Mesodermal cell (in vitro differentiated cells): Measurements from ENCODE around the gene ELK1.
"Not testable (repeated sequence)": the region's sequence is repeated elsewhere in the genome, so short reads cannot be mapped to it uniquely, and the experiment has no call there.

Experiments
- H3K27ac ChIP-seq: 2 replicates; pipeline ENCODE4 v1.7.0; 2013; ENCODE audit warnings: mild to moderate bottlenecking, low read depth, low read length, moderate library complexity; ENCODE audit not compliant: severe bottlenecking
- H3K36me3 ChIP-seq: 2 replicates; pipeline ENCODE4 v1.7.1; 2013; ENCODE audit warnings: mild to moderate bottlenecking, low read length, moderate library complexity; ENCODE audit not compliant: control insufficient read depth, insufficient read depth
- H3K4me1 ChIP-seq: one replicate; pipeline ENCODE4 v1.7.1; 2013; ENCODE audit warnings: mild to moderate bottlenecking, low read length; ENCODE audit not compliant: insufficient read depth, control insufficient read depth, poor library complexity, severe bottlenecking
- H3K4me3 ChIP-seq: 2 replicates; pipeline ENCODE4 v1.7.0; 2013; ENCODE audit warnings: low read length, control low read depth, mild to moderate bottlenecking; ENCODE audit not compliant: insufficient read depth, poor library complexity, severe bottlenecking; ENCODE audit errors: extremely low read depth
- H3K9me3 ChIP-seq: 2 replicates; pipeline ENCODE4 v1.7.1; 2013; ENCODE audit warnings: mild to moderate bottlenecking, low read length, moderate library complexity; ENCODE audit not compliant: control insufficient read depth
- WGBS, 2 experiments: methylation state at CpG; one replicate each; pipeline ENCODE4 v1.1.5; 2013; ENCODE audit warnings: missing lambda C conversion rate in 2 of 2; ENCODE audit not compliant: insufficient coverage in 2 of 2; 5-methylcytosine and 5-hydroxymethylcytosine counted together

The ELK1 gene

DNA sequence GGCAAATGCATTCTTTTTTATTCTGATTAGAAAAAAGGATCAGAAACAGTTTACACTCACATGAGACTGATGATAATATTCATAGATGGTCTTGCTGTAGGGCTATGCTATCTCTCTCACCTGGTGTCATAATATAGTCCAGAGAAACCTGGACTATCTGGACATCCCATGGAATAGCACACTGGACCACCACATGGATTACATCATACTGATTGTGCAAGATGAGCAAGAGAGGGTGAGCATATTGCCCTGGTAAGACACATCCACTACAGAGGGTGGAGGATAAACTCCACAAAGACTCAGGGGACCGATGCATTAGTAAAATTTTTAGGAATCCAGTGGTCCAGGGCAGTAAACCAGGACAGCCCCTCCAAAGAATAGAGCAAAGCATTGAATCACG, 38.9 kb downstream of the ELK1 start:
- no peaks in the 10 kb centered on the region for H3K9me3 ChIP-seq
- no peaks in the 10 kb centered on the region for H3K36me3 ChIP-seq
- no peak overlapping the region for H3K27ac ChIP-seq
- H3K4me1 ChIP-seq: no peaks in the 10 kb centered on the region
- WGBS, 2 experiments: no CpG with 5 or more reads among the region's 2 CpGs
- no peak overlapping the region for H3K4me3 ChIP-seq

- WGBS, 2 experiments: 95 to 100% methylated on average over 2 to 4 of the region's 4 CpGs
- Histone ChIP-seq H3K36me3 (no peaks in the 10 kb centered on the region), H3K27ac (no peak overlapping the region), H3K4me1 (no peaks in the 10 kb centered on the region), H3K9me3 (no peaks in the 10 kb centered on the region), H3K4me3 (no peak overlapping the region)
Measured at GRCh38 chrX:47610511-47610910, 39.9 kb downstream of the ELK1 start.

DNA sequence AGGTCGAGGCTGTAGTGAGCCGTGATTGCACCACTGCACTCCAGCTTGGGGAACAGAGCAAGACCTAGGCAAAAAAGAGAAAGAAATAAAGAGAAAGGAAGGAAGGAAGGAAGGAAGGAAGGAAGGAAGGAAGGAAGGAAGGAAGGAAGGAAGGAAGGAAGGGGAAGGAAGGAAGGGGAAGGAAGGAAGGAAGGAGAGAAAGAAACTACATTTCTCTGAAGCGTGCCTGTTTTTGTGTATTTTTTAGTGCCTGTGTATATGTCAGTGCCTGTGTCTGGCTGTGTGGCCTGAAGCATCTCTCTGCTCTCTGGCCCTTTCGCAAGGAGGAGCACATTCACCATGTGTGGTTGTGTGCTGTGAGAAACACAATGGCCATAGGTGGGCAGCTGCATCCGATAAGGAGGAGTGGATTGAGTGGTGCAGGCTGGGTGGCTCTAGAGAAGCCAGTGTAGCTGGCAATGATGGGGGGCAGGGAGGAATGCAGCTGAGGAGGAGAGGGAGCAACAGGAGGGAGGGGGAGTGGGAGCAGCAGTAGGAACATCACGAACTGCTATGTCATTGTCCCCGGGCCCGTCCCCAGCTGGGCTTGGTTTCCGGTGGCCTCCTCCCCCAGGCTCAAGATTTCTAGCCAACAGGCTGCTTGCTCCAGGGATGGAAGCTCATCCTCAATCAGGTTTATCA, 42.1 kb downstream of the ELK1 start:
- H3K36me3 ChIP-seq: no peaks in the 10 kb centered on the region
- H3K27ac ChIP-seq: peak overlapping the region; percentile 10
- no peaks in the 10 kb centered on the region for H3K4me1 ChIP-seq
- H3K9me3 ChIP-seq: no peaks in the 10 kb centered on the region
- no peak overlapping the region for H3K4me3 ChIP-seq
- 89% methylated on average over 3 of the region's 9 CpGs; no CpG with 5 or more reads in 1 of the 2 experiments for WGBS, 2 experiments

- Histone ChIP-seq H3K9me3 (no peaks in the 10 kb centered on the region), H3K27ac (no peak overlapping the region), H3K36me3 (no peaks in the 10 kb centered on the region), H3K4me3 (no peak overlapping the region), H3K4me1 (no peaks in the 10 kb centered on the region)
Measured at GRCh38 chrX:47607091-47607490, 43.3 kb downstream of the ELK1 start.

DNA sequence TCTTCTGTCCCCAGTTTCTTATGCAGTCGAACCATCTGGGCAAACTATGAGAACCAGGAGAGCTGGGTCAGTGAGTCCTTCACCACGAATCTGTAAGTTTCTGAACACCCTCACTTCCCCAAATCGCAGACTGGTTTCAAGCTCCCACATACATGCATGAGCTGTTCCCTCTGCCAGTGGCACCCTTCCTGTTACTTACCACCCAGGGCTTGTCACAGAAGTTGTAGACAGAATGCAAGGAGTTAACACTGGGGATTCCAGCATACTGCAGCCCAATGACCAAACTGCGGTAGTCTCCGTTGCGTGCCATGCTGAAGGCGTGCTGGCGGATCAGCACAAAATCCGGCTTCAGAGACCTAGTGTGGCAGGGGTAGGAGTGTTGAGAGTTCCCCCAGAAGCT, 45.3 kb downstream of the ELK1 start:
- WGBS, 2 experiments: 60 to 87% methylated on average over 2 to 3 of the region's 9 CpGs
- H3K4me3 ChIP-seq: no peak overlapping the region
- no peaks in the 10 kb centered on the region for H3K36me3 ChIP-seq
- no peaks in the 10 kb centered on the region for H3K9me3 ChIP-seq
- H3K27ac ChIP-seq: no peak overlapping the region
- no peaks in the 10 kb centered on the region for H3K4me1 ChIP-seq

GRCh38 chrX:47603125-47603524, 47.2 kb downstream of the ELK1 start:
- not testable (repeated sequence) for H3K9me3 ChIP-seq, H3K4me3 ChIP-seq, H3K4me1 ChIP-seq, H3K36me3 ChIP-seq, H3K27ac ChIP-seq
- WGBS, 2 experiments: no CpG with 5 or more reads among the region's 4 CpGs

- Histone ChIP-seq H3K36me3 (no peaks in the 10 kb centered on the region), H3K4me1 (no peaks in the 10 kb centered on the region)
- WGBS, 2 experiments: no CpG with 5 or more reads among the region's 3 CpGs
Measured at GRCh38 chrX:47597222-47597621, 53.1 kb downstream of the ELK1 start.

GRCh38 chrX:47596256-47596655, 54.1 kb downstream of the ELK1 start:
- Histone ChIP-seq H3K9me3 (no peaks in the 10 kb centered on the region), H3K4me3 (no peak overlapping the region), H3K36me3 (no peaks in the 10 kb centered on the region), H3K4me1 (no peaks in the 10 kb centered on the region), H3K27ac (no peak overlapping the region)
- 100% methylated on average over 1 of the region's 2 CpGs; no CpG with 5 or more reads in 1 of the 2 experiments for WGBS, 2 experiments

More at GRCh38 chrX:47597222-47597621, 53.1 kb downstream of the ELK1 start:
- Histone ChIP-seq H3K9me3 (no peaks in the 10 kb centered on the region), H3K4me3 (no peak overlapping the region), H3K27ac (no peak overlapping the region)

DNA sequence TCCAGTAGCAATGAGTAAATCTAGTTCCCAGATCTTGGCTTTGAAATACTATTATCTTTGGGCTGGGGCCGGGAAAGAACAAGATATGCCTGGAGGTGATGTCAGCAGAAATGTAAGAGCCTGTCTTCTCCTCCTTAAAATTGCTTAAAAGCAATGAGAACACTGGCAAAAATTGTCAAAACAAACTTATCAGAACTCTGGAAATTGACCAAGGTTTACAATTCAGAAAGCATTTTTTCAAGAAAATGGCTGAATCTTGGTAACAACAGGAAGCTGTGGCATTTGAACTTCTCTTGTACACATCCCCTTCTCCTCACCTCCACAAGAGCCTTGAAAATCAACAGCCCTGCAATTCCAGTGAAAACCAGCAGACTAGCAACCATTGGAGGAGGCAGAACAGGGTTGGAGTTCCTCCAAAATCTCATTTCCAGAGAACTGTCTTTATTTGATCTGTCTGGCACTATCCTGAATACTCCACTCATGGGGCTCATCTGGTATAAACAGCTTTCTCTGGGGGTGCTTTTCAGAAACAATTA, 54.6 kb downstream of the ELK1 start:
- Histone ChIP-seq H3K4me1 (no peaks in the 10 kb centered on the region), H3K4me3 (no peak overlapping the region), H3K27ac (no peak overlapping the region), H3K36me3 (no peaks in the 10 kb centered on the region), H3K9me3 (no peaks in the 10 kb centered on the region)
- WGBS, 2 experiments: 83% methylated on average over 1 of the region's 1 CpG; no CpG with 5 or more reads in 1 of the 2 experiments

DNA sequence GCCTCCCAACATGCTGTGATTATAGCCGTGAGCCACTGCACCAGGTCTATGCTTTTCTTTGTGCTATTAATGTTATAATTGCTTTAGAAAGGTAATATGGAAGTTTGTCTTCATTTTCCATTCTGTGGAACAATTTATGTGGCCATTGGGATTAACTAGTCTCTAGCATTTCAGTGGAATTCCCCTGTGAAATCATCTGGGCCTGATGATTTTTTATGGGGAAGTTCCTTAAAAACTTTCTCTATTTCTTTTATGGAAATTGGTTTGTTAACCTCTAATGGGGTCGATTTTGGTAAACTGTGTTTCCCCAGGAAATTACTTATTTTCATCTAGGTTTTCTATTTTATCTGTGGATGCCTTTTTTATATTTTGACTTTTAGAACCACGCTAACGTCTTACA, 56.8 kb downstream of the ELK1 start:
- Histone ChIP-seq H3K4me1 (no peaks in the 10 kb centered on the region), H3K4me3 (no peak overlapping the region), H3K9me3 (no peaks in the 10 kb centered on the region), H3K36me3 (no peaks in the 10 kb centered on the region), H3K27ac (no peak overlapping the region)
- WGBS, 2 experiments: no CpG with 5 or more reads among the region's 4 CpGs

DNA sequence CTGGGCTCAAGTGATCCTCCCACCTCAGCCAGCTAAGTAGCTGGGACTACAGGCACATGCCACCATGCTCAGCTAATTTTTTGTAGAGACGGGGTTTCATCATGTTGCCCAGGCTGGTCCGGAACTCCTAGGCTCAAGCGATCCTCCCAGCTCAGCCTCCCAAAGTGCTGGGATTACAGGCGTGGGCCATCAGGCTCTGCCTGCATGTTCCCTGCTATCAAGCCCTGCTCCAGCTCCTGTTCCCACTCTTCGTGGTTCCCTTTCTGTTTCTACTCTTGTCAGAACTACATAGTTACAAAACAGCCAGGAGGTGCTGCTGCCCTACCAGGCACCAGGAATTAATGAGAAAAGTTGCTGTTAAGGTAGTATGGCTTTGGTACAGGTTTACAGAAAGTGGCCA, 59.4 kb downstream of the ELK1 start:
- Histone ChIP-seq H3K27ac (no peak overlapping the region), H3K4me3 (no peak overlapping the region), H3K9me3 (no peaks in the 10 kb centered on the region), H3K36me3 (peaks cover 6% of the 10 kb centered on the region), H3K4me1 (no peaks in the 10 kb centered on the region)
- 92% methylated on average over 4 of the region's 5 CpGs; no CpG with 5 or more reads in 1 of the 2 experiments for WGBS, 2 experiments
